HepG2 (cell line): Measurements from ENCODE around the gene PDGFB. TPM values are rescaled to one million over a fixed set of nuclear protein-coding genes. Genes with fewer than 3 reads are reported as not detected.
A peak's percentile ranks its signal among the peaks of the same experiment; 100 is the strongest.

Experiments
- AGO1 ChIP-seq: fragments of 200-400 bp; formaldehyde crosslinking; IDR thresholded peaks from 2 replicates; pipeline ENCODE4 v1.6.1; 2017; ENCODE audit warnings: mild to moderate bottlenecking, low read depth, low read length, moderate library complexity; ENCODE audit not compliant: poor library complexity, severe bottlenecking
- KDM4B ChIP-seq: sonication (generic); formaldehyde crosslinking; IDR thresholded peaks from 2 replicates; pipeline ENCODE4 v1.4.0; 2020; ENCODE audit warnings: missing genetic modification reagents
- LRRFIP1 ChIP-seq: sonication (generic); formaldehyde crosslinking; conservative IDR thresholded peaks from 2 replicates; pipeline ENCODE4 v1.4.0; 2020; ENCODE audit warnings: missing genetic modification reagents
- MBNL3 ChIP-seq: fragments of 250-450 bp; sonication (Bioruptor Pico); conservative IDR thresholded peaks from 2 replicates; pipeline ENCODE4 v1.8.0; 2022; ENCODE audit warnings: mild to moderate bottlenecking, inconsistent platforms
- MYPOP ChIP-seq: sonication (generic); formaldehyde crosslinking; IDR thresholded peaks from 2 replicates; pipeline ENCODE4 v1.8.1; 2023; ENCODE audit warnings: mild to moderate bottlenecking, moderate library complexity, missing genetic modification reagents
- PAF1 ChIP-seq: IDR thresholded peaks from 2 replicates; pipeline ENCODE4 v1.6.1; 2016; ENCODE audit warnings: missing genetic modification reagents, missing compliant biosample characterization
- REPIN1 ChIP-seq: sonication (generic); formaldehyde crosslinking; IDR thresholded peaks from 2 replicates; pipeline ENCODE4 v1.8.0; 2022; ENCODE audit warnings: missing genetic modification reagents, low read depth, mild to moderate bottlenecking, borderline replicate concordance
- TFDP1 ChIP-seq: IDR thresholded peaks from 2 replicates; pipeline ENCODE4 v1.6.1; 2016; ENCODE audit warnings: missing compliant biosample characterization, missing genetic modification reagents, borderline replicate concordance
- ZBTB2 ChIP-seq: sonication (generic); formaldehyde crosslinking; IDR thresholded peaks from 2 replicates; pipeline ENCODE4 v1.8.0; 2022; ENCODE audit warnings: low read depth, missing genetic modification reagents
- ZBTB42 ChIP-seq: sonication (generic); formaldehyde crosslinking; IDR thresholded peaks from 2 replicates; pipeline ENCODE4 v1.5.0; 2020; ENCODE audit warnings: mild to moderate bottlenecking, missing genetic modification reagents
- ZNF234 ChIP-seq: sonication (generic); formaldehyde crosslinking; conservative IDR thresholded peaks from 2 replicates; pipeline ENCODE4 v1.5.1; 2020; ENCODE audit warnings: mild to moderate bottlenecking, missing genetic modification reagents
- ZNF597 ChIP-seq: sonication (generic); formaldehyde crosslinking; IDR thresholded peaks from 2 replicates; pipeline ENCODE4 v1.5.0; 2020; ENCODE audit warnings: missing genetic modification reagents
- ZNF761 ChIP-seq: sonication (generic); formaldehyde crosslinking; conservative IDR thresholded peaks from 2 replicates; pipeline ENCODE4 v1.4.0; 2020; ENCODE audit warnings: mild to moderate bottlenecking, missing genetic modification reagents
- ZNF782 ChIP-seq: sonication (generic); formaldehyde crosslinking; IDR thresholded peaks from 2 replicates; pipeline ENCODE4 v1.4.0; 2020; ENCODE audit warnings: missing genetic modification reagents, mild to moderate bottlenecking, borderline replicate concordance
- ZNF792 ChIP-seq: IDR thresholded peaks from 2 replicates; pipeline ENCODE4 v1.6.1; 2016
- ZNF879 ChIP-seq: sonication (generic); formaldehyde crosslinking; IDR thresholded peaks from 2 replicates; pipeline ENCODE4 v1.8.1; 2023; ENCODE audit warnings: missing genetic modification reagents
- ZXDC ChIP-seq: sonication (generic); formaldehyde crosslinking; IDR thresholded peaks from 2 replicates; pipeline ENCODE4 v1.5.0; 2020; ENCODE audit warnings: mild to moderate bottlenecking, missing genetic modification reagents
- polyA plus RNA-seq, 8 experiments: library from polyadenylated mRNA; depleted of rRNA in 3 of 8; stranded (reverse) in 7 of 8; unstranded in 1 of 8; fragments of >200 nt; fragmentation: Illumina TruSeq in 4 of 8; extraction: Trizol in 4 of 8; gene quantifications; 2 replicates each; pipeline versions ENCODE4 v1.2.1 to v1.2.3, GENCODE V29; 2011 to 2016; ENCODE audit warnings: low read depth in 4 of 8, missing spikeins in 1 of 8, mixed read lengths in 1 of 8; ENCODE audit not compliant: insufficient read depth in 1 of 8
- total RNA-seq, 5 experiments: library from RNA; depleted of rRNA; stranded (reverse); fragments of >200 nt; fragmentation: Illumina TruSeq; extraction: Trizol; gene quantifications; 2 replicates each; pipeline ENCODE4 v1.2.3, GENCODE V29; 2016; ENCODE audit warnings: low read depth in 1 of 5

PDGFB gene
- total and polyA plus RNA-seq, 2 of the 13 experiments (the other 11 are each of a cell fraction or from before 2014, with no cell fraction given): 1.4 to 10.1 TPM

- TF ChIP-seq MYPOP (CRISPR knock-in tag): peak; percentile 54; the same call in 1 of the 2 replicates
- TF ChIP-seq ZNF234: no peak
- no peak for TF ChIP-seq ZXDC (CRISPR knock-in tag)
- TF ChIP-seq ZNF761: peak; percentile 84
- no peak for TF ChIP-seq PAF1 (CRISPR knock-in tag)
- no peak for TF ChIP-seq ZNF782
- no peak for TF ChIP-seq ZNF597 (CRISPR knock-in tag)
- TF ChIP-seq LRRFIP1 (CRISPR knock-in tag): no peak
- no peak for TF ChIP-seq ZBTB42 (CRISPR knock-in tag)
- peak; percentile 64; the same call in 1 of the 2 replicates for TF ChIP-seq REPIN1 (CRISPR knock-in tag)
- no peak; the same call in 1 of the 2 replicates for TF ChIP-seq ZNF792 (CRISPR knock-in tag)
- 0 out of 2 replicates have a peak, but pooled peaks have one; percentile 49 for TF ChIP-seq KDM4B (CRISPR knock-in tag)
- TF ChIP-seq TFDP1 (CRISPR knock-in tag): peak; percentile 42; the same call in 1 of the 2 replicates
- no peak for TF ChIP-seq MBNL3 (CRISPR knock-in tag)
- TF ChIP-seq ZBTB2 (CRISPR knock-in tag): no peak
- no peak for TF ChIP-seq ZNF879 (CRISPR knock-in tag)
- TF ChIP-seq AGO1: no peak
These were observed 14.3 kb downstream of the PDGFB start (continued) for GRCh38 chr22:39230261-39231196.
